ENCODE data around the gene GPR137.

Gene GPR137

DNA sequence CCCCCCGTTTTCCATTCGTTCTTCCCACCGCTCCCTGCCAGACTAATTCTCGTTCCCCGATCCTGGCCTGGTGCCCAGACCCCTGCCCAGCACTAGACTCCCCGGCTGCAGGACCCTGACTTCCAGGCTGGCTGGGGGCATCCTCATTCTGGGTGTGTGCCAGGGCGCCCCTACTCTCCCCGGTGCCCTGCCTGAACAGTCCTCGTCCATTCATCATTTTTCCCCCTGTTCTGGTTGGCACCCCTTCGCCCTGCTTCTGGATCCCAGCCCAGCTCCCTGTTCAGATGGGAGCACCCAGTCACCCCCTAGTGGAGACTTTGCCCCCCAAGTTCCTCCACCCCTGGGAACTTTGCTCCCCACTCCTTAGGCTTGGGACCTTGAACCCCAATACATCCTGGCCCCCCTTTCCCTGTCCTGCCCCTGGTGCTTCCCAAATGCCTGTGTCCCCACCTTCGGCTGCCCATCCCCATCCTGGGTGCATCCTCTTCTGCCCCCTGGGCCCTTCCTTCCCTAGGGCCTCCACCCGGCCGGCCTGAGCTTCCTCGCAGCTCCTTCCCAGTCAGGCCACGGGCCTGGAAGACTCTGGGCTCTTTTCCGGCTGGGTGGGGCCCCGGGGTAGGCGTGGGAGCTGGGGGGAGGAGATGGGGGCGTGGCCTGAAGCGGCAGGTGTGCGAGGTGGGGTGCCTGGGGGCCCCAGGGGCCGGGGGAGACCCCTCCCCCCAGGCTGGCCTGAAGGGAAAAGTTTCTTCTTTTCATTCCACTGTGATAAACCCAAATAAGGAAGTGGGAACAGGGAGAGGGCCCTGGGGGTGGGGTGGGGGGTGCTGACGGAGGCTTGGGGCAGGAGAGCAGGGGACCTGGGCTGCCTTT lies 33.4 kb upstream of the GPR137 start:
- peak overlapping the region; percentile 89 for H3K4me3 ChIP-seq (ENCODE audit: severe bottlenecking)
- DNase-seq (ENCODE audit: low spot score): no peak
- H3K36me3 ChIP-seq (ENCODE audit: low read depth): peaks cover 37% of the 10 kb centered on the region
- TF ChIP-seq, protein P1, sequence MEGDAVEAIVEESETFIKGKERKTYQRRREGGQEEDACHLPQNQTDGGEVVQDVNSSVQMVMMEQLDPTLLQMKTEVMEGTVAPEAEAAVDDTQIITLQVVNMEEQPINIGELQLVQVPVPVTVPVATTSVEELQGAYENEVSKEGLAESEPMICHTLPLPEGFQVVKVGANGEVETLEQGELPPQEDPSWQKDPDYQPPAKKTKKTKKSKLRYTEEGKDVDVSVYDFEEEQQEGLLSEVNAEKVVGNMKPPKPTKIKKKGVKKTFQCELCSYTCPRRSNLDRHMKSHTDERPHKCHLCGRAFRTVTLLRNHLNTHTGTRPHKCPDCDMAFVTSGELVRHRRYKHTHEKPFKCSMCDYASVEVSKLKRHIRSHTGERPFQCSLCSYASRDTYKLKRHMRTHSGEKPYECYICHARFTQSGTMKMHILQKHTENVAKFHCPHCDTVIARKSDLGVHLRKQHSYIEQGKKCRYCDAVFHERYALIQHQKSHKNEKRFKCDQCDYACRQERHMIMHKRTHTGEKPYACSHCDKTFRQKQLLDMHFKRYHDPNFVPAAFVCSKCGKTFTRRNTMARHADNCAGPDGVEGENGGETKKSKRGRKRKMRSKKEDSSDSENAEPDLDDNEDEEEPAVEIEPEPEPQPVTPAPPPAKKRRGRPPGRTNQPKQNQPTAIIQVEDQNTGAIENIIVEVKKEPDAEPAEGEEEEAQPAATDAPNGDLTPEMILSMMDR (IDR thresholded peaks at IDR 0.05; ENCODE audit: poor library complexity, severe bottlenecking): no peak
- no peaks in the 10 kb centered on the region for H3K9me3 ChIP-seq (ENCODE audit: severe bottlenecking)
- H3K27ac ChIP-seq (ENCODE audit: poor library complexity, severe bottlenecking): peak overlapping the region; percentile 75
- H3K27me3 ChIP-seq (ENCODE audit: insufficient read depth, poor library complexity, severe bottlenecking): no peaks in the 10 kb centered on the region
- peak; percentile 65 for ATAC-seq (ENCODE audit: low read depth)
- H3K4me1 ChIP-seq (ENCODE audit: insufficient read depth, poor library complexity, severe bottlenecking): peaks cover 8% of the 10 kb centered on the region

DNA sequence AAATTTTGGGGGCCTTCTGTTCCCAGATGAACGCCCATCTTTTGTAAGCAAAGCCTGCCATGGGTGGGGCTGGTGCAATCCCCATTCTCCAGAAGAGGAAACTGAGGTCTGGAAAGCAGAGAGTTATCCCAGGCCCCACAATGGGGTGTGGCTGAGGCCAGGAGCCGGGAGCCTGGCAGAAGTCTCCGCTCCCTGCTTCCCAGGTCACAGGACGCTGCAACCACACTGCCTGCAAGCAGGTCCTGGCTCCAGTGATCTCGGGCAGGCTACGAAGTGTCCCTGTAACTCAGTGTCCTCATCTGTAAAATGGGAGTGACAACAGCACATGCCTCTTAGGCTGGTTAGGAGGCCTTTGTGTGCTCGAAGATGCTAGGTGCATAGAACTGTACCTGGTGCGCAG lies 32.6 kb upstream of the GPR137 start:
- Histone ChIP-seq H3K27me3 (ENCODE audit: insufficient read depth, poor library complexity, severe bottlenecking) (no peaks in the 10 kb centered on the region), H3K36me3 (ENCODE audit: low read depth) (peaks cover 45% of the 10 kb centered on the region), H3K4me1 (ENCODE audit: insufficient read depth, poor library complexity, severe bottlenecking) (peaks cover 8% of the 10 kb centered on the region), H3K27ac (ENCODE audit: poor library complexity, severe bottlenecking) (peak overlapping the region; percentile 75), H3K4me3 (ENCODE audit: severe bottlenecking) (peak overlapping the region; percentile 89), H3K9me3 (ENCODE audit: severe bottlenecking) (no peaks in the 10 kb centered on the region)
- no peak for ATAC-seq (ENCODE audit: low read depth)
- no peak for DNase-seq (ENCODE audit: low spot score)
- TF ChIP-seq, protein P1 (IDR thresholded peaks at IDR 0.05; ENCODE audit: poor library complexity, severe bottlenecking): no peak

DNA sequence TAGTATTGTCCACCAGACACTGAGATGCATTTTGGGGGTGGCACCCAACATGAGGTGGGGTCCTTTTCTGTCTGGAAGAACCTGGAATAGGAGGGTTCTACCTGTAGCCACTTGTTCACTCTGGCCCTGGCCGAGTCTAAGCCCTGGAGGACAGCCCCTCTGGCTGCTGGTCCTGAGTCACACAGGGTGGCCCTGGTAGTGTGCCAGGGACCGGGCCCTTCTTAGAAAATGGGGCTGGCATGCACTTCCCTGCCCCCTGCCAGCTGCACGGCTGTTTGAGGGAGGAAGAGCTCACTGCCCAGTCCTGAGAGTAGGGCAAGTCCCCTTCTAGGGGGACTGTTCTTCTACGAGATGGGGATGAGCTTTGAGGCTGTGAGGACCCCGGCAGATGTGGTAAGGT lies 32.2 kb upstream of the GPR137 start:
- peaks cover 50% of the 10 kb centered on the region for H3K36me3 ChIP-seq (ENCODE audit: low read depth)
- H3K9me3 ChIP-seq (ENCODE audit: severe bottlenecking): no peaks in the 10 kb centered on the region
- no peaks in the 10 kb centered on the region for H3K27me3 ChIP-seq (ENCODE audit: insufficient read depth, poor library complexity, severe bottlenecking)
- ATAC-seq (ENCODE audit: low read depth): no peak
- TF ChIP-seq, protein P1 (IDR thresholded peaks at IDR 0.05; ENCODE audit: poor library complexity, severe bottlenecking): no peak
- H3K4me1 ChIP-seq (ENCODE audit: insufficient read depth, poor library complexity, severe bottlenecking): peaks cover 8% of the 10 kb centered on the region
- no peak overlapping the region for H3K4me3 ChIP-seq (ENCODE audit: severe bottlenecking)
- no peak for DNase-seq (ENCODE audit: low spot score)
- H3K27ac ChIP-seq (ENCODE audit: poor library complexity, severe bottlenecking): peak overlapping the region; percentile 75

GRCh38 chr11:64254326-64254725 lies 31.3 kb upstream of the GPR137 start:
- ATAC-seq (ENCODE audit: low read depth): no peak
- Histone ChIP-seq H3K36me3 (ENCODE audit: low read depth) (peaks cover 58% of the 10 kb centered on the region), H3K4me3 (ENCODE audit: severe bottlenecking) (no peak overlapping the region), H3K9me3 (ENCODE audit: severe bottlenecking) (no peaks in the 10 kb centered on the region), H3K4me1 (ENCODE audit: insufficient read depth, poor library complexity, severe bottlenecking) (peaks cover 8% of the 10 kb centered on the region), H3K27ac (ENCODE audit: poor library complexity, severe bottlenecking) (no peak overlapping the region), H3K27me3 (ENCODE audit: insufficient read depth, poor library complexity, severe bottlenecking) (no peaks in the 10 kb centered on the region)
- TF ChIP-seq, protein P1 (IDR thresholded peaks at IDR 0.05; ENCODE audit: poor library complexity, severe bottlenecking): no peak
- DNase-seq (ENCODE audit: low spot score): no peak

Data from RWPE2 (cell line).